HepG2 (cell line): ENCODE results near the gene MAP4K3. TPM values are rescaled to one million over a fixed set of nuclear protein-coding genes. Genes with fewer than 3 reads are reported as not detected.
A peak's percentile ranks its signal among the peaks of the same experiment; 100 is the strongest.

ENCODE experiments used
- BHLHE40 ChIP-seq: IDR thresholded peaks from 2 replicates; pipeline ENCODE4 v1.6.1; 2011; ENCODE audit warnings: low read length, improper control_type of control experiment
- CTCF ChIP-seq: sonication (generic); formaldehyde crosslinking; IDR thresholded peaks from 2 replicates; pipeline ENCODE4 v1.5.0; 2020; ENCODE audit warnings: mild to moderate bottlenecking, missing genetic modification reagents, moderate library complexity
- HIC2 ChIP-seq: sonication (generic); formaldehyde crosslinking; IDR thresholded peaks from 2 replicates; pipeline ENCODE4 v1.9.0; 2022; ENCODE audit warnings: low read depth, missing genetic modification reagents
- HNF4A ChIP-seq: sonication (generic); formaldehyde crosslinking; IDR thresholded peaks from 2 replicates; pipeline ENCODE4 v1.4.0; 2020; ENCODE audit warnings: missing genetic modification reagents
- KMT2A ChIP-seq: sonication (generic); formaldehyde crosslinking; IDR thresholded peaks from 2 replicates; pipeline ENCODE4 v1.4.0; 2020; ENCODE audit warnings: missing genetic modification reagents
- PLRG1 ChIP-seq: fragments of 450-650 bp; conservative IDR thresholded peaks from 2 replicates; pipeline ENCODE4 v1.6.1; 2016
- POGZ ChIP-seq: sonication (generic); formaldehyde crosslinking; IDR thresholded peaks from 2 replicates; pipeline ENCODE4 v1.4.0; 2020; ENCODE audit warnings: mild to moderate bottlenecking, missing genetic modification reagents
- TEAD3 ChIP-seq: optimal IDR thresholded peaks from 2 replicates; pipeline ENCODE3; 2016; ENCODE audit warnings: borderline replicate concordance
- ZNF253 ChIP-seq: sonication (generic); formaldehyde crosslinking; IDR thresholded peaks from 2 replicates; pipeline ENCODE4 v1.8.0; 2022; ENCODE audit warnings: mild to moderate bottlenecking, missing genetic modification reagents, borderline replicate concordance
- polyA plus RNA-seq, 8 experiments: library from polyadenylated mRNA; depleted of rRNA in 3 of 8; stranded (reverse) in 7 of 8; unstranded in 1 of 8; fragments of >200 nt; fragmentation: Illumina TruSeq in 4 of 8; extraction: Trizol in 4 of 8; gene quantifications; 2 replicates each; pipeline versions ENCODE4 v1.2.1 to v1.2.3, GENCODE V29; 2011 to 2016; ENCODE audit warnings: low read depth in 4 of 8, missing spikeins in 1 of 8, mixed read lengths in 1 of 8; ENCODE audit not compliant: insufficient read depth in 1 of 8
- total RNA-seq, 5 experiments: library from RNA; depleted of rRNA; stranded (reverse); fragments of >200 nt; fragmentation: Illumina TruSeq; extraction: Trizol; gene quantifications; 2 replicates each; pipeline ENCODE4 v1.2.3, GENCODE V29; 2016; ENCODE audit warnings: low read depth in 1 of 5

Gene MAP4K3
- total and polyA plus RNA-seq, 2 of the 13 experiments (the other 11 are each of a cell fraction or from before 2014, with no cell fraction given) = 45.9 to 53.2 TPM

DNA sequence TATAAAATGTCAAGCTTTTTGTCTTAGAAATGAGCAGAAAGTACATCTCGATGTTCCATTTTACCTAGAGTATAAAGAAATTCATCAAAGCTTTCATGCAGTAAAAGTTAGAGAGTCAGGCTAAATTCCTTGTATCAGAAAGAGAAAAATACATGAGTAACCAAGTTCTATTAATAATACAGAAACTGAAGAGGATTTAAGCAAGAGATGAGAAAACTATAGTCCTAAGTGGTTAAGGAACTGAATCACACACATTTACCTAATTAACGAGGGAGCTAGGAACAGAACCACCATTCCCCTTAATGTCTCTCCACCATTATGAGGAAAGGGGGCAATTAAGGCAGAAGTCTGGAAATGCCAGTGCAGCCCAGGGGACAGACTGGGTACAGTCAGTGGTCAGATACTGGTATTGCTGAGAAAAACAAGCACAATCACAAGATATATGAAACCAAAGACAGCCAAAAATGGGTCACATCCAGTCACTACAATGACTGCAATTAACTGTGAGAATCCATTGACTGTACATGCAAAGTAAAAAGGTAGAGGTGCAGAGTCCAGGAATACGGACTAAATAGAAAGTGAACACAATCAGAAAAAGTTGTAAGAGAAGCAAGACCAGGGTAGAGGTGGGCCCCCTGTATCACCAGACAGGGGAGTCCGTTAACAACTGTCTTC, 23.9 kb downstream of the MAP4K3 start (continued):
- no peak for TF ChIP-seq CTCF
- 0 out of 2 replicates have a peak, but pooled peaks have one; percentile 40 for TF ChIP-seq KMT2A (CRISPR knock-in tag)
- TF ChIP-seq POGZ (CRISPR knock-in tag) = peak; percentile 43; the same call in 1 of the 2 replicates
- TF ChIP-seq HIC2 (CRISPR knock-in tag) = no peak
- TF ChIP-seq TEAD3 (CRISPR knock-in tag) = peak; percentile 29
- TF ChIP-seq BHLHE40 = no peak
- no peak for TF ChIP-seq PLRG1
- TF ChIP-seq ZNF253 = no peak
- TF ChIP-seq HNF4A (CRISPR knock-in tag) = peak; percentile 70
